ENCODE results near the gene TMEM225. TPM values are rescaled to one million over a fixed set of nuclear protein-coding genes. Genes with fewer than 3 reads are reported as not detected.

TMEM225 gene, protein sequence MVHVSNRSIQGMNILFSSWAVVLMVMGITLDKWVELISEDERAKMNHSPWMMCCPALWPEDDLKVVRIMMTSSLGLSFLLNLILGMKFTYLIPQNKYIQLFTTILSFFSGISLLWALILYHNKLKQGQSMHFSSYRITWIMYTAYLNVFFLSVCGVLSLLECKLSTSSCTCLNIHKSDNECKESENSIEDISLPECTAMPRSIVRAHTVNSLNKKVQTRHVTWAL
- total RNA-seq = not detected in 2 replicates

GRCh38 chr11:123885570-123885969 lies at the start of gene TMEM225:
Gene TMEM225 (minus strand): TSS chr11:123885670. CDS start chr11:123885425, 245 bp downstream.

GRCh38 chr11:123901867-123902266 lies 16.4 kb upstream of the TMEM225 start, which contains the start of gene OR8D4:
Gene OR8D4 (plus strand): TSS chr11:123902167. CDS start chr11:123906432, 4,265 bp downstream.

Other genes starting within 250 kb of the TMEM225 start
- 0.34 and 0.57 TPM in 2 replicates for gene SCN3B, start 231.0 kb downstream of the TMEM225 start, total RNA-seq
- gene ZNF202, start 144.0 kb downstream of the TMEM225 start, total RNA-seq = 18.1 and 20.8 TPM in 2 replicates
- gene OR6X1, start 131.2 kb downstream of the TMEM225 start, total RNA-seq = not detected in 2 replicates
- not detected in 2 replicates for gene OR6M1, start 79.3 kb downstream of the TMEM225 start, total RNA-seq
- gene OR8D4, start 16.5 kb upstream of the TMEM225 start, total RNA-seq = not detected in 2 replicates
- gene OR4D5, start 53.9 kb upstream of the TMEM225 start, total RNA-seq = not detected in 2 replicates
- gene OR6T1, start 58.2 kb upstream of the TMEM225 start, total RNA-seq = under 0.01 TPM in 1 of 2 replicates, not detected in the other
- not detected in 2 replicates for gene OR10S1, start 92.1 kb upstream of the TMEM225 start, total RNA-seq
- not detected in 2 replicates for gene OR10G6, start 109.5 kb upstream of the TMEM225 start, total RNA-seq
- gene OR10G4, start 127.3 kb upstream of the TMEM225 start, total RNA-seq = not detected in 2 replicates
- not detected in 2 replicates for gene OR10G9, start 137.3 kb upstream of the TMEM225 start, total RNA-seq
- gene OR10G8, start 141.1 kb upstream of the TMEM225 start, total RNA-seq = not detected in 2 replicates
- not detected in 2 replicates for gene OR10G7, start 155.7 kb upstream of the TMEM225 start, total RNA-seq
- gene VWA5A, start 229.8 kb upstream of the TMEM225 start, total RNA-seq = 16.7 and 40.6 TPM in 2 replicates